ENCODE measurements around the gene PPP2R3B. TPM values are rescaled to one million over a fixed set of nuclear protein-coding genes. Genes with fewer than 3 reads are reported as not detected.

PPP2R3B gene
- total RNA-seq, 1 experiment from 2014 or later, result 21.2 TPM

DNA sequence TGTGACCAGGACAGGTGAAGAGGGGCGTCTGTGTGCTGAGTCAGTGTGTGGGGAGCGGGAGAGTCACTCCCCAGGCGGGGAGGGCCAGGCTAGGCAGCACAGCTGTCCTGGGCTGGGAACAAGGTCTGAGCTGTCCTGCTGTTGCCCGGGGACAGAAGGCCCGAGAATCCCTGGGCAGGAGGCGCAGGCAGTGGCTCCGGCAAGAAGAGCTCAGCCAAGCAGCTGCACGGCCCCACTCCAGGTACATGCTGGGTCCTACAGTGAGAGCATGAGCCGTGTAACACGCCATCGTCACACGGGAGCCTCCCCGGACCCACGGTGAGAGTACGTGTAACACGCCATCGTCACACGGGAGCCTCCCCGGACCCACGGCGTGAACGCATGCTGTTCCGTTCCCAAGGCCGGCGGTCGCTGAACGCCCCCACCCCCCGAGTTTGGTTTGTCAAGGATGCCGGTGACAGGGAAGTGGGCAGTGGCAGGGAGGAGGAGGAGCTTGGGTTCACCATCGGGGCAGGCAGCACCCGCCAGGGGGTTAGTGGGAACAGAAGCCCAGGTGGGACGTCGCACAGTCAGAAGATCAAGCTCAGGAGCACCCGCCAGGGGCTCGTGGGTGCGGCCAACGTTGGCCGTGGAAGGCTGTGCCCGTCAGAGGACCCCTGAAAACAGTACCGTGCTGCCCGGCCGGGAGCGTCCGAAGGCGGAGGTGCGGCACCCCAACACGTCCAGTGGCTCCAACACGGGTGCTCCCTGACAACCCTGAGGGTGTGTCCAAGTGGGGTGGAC is 15.6 kb downstream of the PPP2R3B start:
- no peak for DNase-seq (ENCODE audit: low read depth)

GRCh38 chrX:370244-370962 is 16.3 kb downstream of the PPP2R3B start:
- no peak for DNase-seq (ENCODE audit: low read depth)

- no peak for DNase-seq (ENCODE audit: low read depth)
These were observed 17.1 kb downstream of the PPP2R3B start for GRCh38 chrX:369563-370101.

DNA sequence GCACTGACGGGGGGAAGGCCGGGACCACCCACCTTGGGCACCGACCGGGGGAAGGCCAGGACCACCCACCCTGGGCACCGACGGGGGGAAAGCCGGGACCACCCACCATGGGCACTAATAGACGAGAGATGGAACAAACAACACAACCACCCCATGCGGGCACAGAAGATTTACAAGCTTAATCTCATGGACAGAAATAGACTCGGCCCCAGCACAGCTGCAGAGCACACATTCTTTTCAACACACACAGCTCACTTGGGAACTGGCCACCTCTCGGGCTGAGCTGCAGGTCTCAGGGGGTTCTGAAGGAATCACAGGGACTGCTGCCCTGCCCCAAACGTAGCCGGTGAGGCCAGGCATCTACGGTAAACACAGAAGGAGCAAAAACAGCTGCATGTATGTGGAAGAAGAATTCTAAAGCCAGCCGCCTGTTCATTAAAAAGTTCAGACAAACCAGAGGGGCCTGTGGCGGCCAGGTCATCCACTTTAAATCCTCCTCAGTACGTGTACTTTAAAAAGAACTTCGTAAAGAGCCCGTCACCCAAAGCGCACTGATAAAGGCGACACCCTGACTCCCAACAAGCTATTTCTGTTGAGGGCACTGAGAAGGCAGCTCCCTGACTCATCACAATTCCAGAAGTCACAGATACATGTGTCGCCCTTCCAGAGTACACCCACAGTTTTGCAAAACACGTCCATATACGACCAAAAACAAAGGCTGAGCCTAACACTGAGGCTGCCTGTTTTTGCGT is 17.7 kb downstream of the PPP2R3B start:
- peak; percentile 64 for DNase-seq (ENCODE audit: low read depth)

DNA sequence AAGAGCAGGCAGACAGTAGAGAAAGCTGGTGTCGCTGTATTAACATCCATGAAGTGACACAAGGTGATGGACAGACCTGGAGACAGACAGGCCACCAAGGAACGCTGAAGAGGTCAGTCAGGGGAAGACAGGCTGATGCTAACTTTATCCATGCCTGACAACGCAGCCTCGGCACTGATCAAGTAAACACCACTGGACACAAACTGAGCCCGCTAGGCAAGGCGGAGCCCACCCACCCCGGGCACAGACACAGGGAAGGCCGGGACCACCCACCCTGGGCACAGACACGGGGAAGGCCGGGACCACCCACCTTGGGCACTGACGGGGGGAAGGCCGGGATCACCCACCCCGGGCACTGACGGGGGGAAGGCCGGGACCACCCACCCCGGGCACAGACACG is 18.8 kb downstream of the PPP2R3B start:
- DNase-seq (ENCODE audit: low read depth), result no peak

GRCh38 chrX:367349-367748 is 19.4 kb downstream of the PPP2R3B start:
- no peak for DNase-seq (ENCODE audit: low read depth)

DNA sequence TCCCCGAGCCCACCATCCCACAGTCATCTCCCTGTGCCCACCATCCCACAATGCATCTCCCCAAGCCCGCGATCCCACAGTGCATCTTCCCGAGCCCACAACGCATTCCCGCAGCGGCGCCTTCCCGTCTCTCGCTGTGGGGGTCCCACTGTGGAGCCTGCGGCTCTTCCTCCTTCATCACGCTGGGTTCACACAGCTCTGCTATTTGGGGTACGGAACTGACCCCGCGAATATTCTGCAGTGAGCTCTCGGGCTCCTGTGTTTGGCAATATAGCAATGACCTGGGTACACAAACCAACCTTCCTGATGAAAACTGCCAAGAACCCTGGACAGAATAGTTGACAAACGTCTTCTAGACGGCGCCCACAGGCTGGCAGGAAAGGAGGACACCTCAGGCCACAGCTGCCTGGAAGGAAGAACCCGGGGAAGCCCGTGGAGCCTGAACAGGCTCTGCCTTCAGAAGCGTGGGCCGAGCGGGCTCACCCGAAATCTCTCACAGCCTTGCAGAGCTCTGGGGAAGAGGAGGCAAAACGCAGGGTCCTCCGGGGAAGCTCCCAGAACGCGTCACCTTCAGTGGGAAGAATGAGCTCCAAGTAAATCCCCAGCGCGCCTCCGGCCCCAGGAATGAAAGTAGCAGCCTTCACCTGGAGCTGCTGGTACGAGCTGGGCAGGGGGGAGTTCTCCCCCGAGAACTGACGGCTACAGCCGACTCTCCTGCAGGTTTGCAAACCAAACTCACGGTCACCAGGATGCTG is 22.9 kb downstream of the PPP2R3B start:
- DNase-seq (ENCODE audit: low read depth), result no peak

- DNase-seq (ENCODE audit: low read depth), result no peak
These were observed 23.6 kb downstream of the PPP2R3B start for GRCh38 chrX:362937-363620.

- DNase-seq (ENCODE audit: low read depth), result no peak
These were observed 24.4 kb downstream of the PPP2R3B start for GRCh38 chrX:362351-362750.

GRCh38 chrX:361231-362145 is 25.2 kb downstream of the PPP2R3B start:
- DNase-seq (ENCODE audit: low read depth), result no peak

DNA sequence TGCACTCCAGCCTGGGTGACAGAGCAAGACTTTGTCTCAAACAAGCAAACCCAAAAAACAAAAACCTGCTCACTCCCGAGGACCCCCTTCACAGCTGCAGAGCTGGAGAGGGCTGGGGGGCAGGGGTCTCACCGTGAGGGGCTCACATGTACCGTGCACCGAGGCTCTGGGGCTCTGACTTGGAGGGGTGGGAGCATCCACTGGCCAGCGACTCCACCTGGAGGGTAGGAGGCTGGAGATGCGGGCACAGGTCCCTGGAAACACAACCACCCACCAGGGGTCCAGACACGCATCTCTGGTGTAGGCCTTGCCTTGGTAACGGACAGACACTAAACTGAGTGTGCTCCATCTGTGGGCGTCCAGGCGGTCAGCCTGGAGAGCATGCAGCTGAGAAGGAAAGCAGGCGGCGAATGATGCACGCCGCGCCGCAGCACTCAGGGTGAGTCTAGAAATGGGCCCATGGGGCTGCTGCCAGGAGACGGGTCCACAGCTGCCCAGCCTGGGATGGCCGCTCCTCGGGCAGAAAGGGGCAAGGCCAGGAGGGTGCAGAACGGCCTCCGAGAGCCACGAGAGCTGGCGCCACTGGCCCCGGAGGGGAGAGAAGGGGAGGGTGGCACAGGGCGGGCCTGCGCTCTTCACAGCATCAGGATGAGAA is 26.1 kb downstream of the PPP2R3B start:
- no peak for DNase-seq (ENCODE audit: low read depth)

GRCh38 chrX:358651-359143 is 28.0 kb downstream of the PPP2R3B start:
- no peak for DNase-seq (ENCODE audit: low read depth)

- peak; percentile 24 for DNase-seq (ENCODE audit: low read depth)
These were observed 28.8 kb downstream of the PPP2R3B start for GRCh38 chrX:357693-358471.

DNA sequence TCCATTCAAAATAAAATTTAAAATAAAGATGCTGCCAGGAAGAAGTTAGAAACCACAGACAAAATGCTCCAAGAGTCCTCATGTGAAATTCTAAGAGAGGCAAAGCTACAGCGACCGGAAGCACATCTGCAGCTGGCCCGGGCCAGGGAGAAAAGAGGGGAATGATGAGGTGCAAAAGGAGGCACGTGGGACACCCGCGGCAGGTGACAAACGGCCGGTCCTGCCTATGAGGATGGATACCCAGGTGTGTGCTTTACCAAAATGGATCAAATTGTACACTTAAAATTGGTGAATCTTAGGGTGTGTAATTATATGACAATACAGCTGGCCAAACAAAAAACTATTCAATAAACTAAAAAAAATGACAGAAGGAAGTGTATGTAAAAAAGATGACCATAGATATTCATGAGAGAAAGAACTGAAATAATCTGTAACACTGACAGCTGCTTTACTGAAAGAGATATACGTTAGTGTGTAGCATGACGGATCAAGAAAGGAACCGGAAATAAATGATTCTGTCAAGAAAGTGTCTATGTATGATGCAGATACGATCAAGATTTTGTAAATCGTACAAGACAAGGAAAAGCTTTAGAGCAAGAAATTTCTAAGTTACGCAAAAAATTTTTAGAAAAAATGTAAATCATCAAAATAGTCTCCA is 29.5 kb downstream of the PPP2R3B start:
- DNase-seq (ENCODE audit: low read depth), result no peak

DNA sequence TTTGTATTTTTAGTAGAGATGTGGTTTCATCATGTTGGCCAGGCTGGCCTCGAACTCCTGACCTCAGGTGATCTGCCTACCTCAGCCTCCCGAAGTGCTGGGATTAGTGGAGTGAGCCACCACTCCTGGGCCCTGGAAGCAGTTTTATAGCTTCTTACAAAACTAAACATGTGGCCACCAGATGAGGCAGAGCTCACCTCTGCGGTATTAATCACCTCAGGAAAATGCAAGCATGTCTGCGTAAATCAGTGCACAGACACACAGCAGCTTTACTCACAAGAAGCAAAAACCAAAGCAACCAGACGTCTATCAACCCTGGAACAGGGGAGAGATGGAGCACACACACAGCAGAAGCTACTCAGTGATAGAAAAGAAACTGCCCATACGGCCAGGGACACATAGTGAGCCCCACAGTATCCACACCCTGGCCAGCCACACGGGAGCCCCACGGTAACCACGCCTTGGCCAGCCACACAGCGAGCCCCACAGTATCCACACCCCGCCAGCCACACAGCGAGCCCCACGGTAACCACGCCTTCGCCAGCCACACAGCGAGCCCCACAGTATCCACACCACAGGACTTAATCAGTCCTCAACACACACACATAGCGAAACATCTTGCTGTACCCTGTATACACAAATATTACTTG is 30.2 kb downstream of the PPP2R3B start:
- no peak for DNase-seq (ENCODE audit: low read depth)

GRCh38 chrX:355329-356050 is 31.2 kb downstream of the PPP2R3B start:
- DNase-seq (ENCODE audit: low read depth), result no peak
